Gastroesophageal sphincter (tissue), 4 donors: ENCODE measurements around the gene SIX4. TPM values are rescaled to one million over a fixed set of nuclear protein-coding genes. Genes with fewer than 3 reads are reported as not detected.

ENCODE experiments used
- ATAC-seq: fragments of 150-250 bp; one replicate; pipeline ENCODE4 v1.9.1; 2016; ENCODE audit warnings: mild to moderate bottlenecking, moderate library complexity
- H3K27ac ChIP-seq, 4 donors: fragments of 200-600 bp; sonication (generic) in 3 of 4; 1 replicate in 3 of 4; 2 replicates in 1 of 4; pipeline ENCODE4 v1.5.1; 2016 to 2019
- H3K27me3 ChIP-seq: fragments of 200-600 bp; sonication (generic); one replicate; pipeline ENCODE4 v1.5.1; 2019
- H3K36me3 ChIP-seq, 2 donors: fragments of 200-600 bp; sonication (generic); one replicate each; pipeline ENCODE4 v1.5.1; 2019; ENCODE audit warnings: control low read depth in 1 of 2
- H3K4me1 ChIP-seq, 3 donors: fragments of 200-600 bp; sonication (generic); 1 replicate in 2 of 3; 2 replicates in 1 of 3; pipeline ENCODE4 v1.5.1; 2016 to 2019; ENCODE audit warnings: control low read depth in 2 of 3
- H3K4me3 ChIP-seq, 2 donors: fragments of 200-600 bp; sonication (generic); one replicate each; pipeline ENCODE4 v1.5.1; 2019; ENCODE audit warnings: mild to moderate bottlenecking in 1 of 2, moderate library complexity in 1 of 2
- H3K9me3 ChIP-seq, 3 donors: fragments of 200-600 bp; sonication (generic); one replicate each; pipeline ENCODE4 v1.5.1; 2017 to 2019; ENCODE audit warnings: control low read depth in 2 of 3
- EP300 ChIP-seq: sonication (generic); formaldehyde crosslinking; IDR thresholded peaks from one replicate; pipeline ENCODE4 v1.6.1; 2017; ENCODE audit warnings: antibody characterized with exemption, mild to moderate bottlenecking
- POLR2A ChIP-seq, 2 donors: fragments of 450-650 bp; IDR thresholded peaks; one replicate each; pipeline ENCODE4 v1.6.1; 2017; ENCODE audit warnings: antibody characterized with exemption in 2 of 2, mild to moderate bottlenecking in 2 of 2, moderate library complexity in 1 of 2
- POLR2AphosphoS5 ChIP-seq: sonication (generic); formaldehyde crosslinking; IDR thresholded peaks from one replicate; pipeline ENCODE4 v1.6.1; 2017; ENCODE audit warnings: antibody characterized with exemption
- WGBS, 2 donors: methylation state at CpG; one replicate each; pipeline ENCODE4 v1.1.5; 2018; ENCODE audit warnings: low coverage in 1 of 2; 5-methylcytosine and 5-hydroxymethylcytosine counted together
- total RNA-seq, 4 donors: library from RNA; depleted of rRNA; stranded (reverse); fragments of >200 nt; gene quantifications; one replicate each; pipeline ENCODE4 v1.1.0, GENCODE V29; 2016
- TF ChIP-seq, protein P1 (sequence below), 4 experiments: fragments of 200-600 bp in 2 of 4; fragments of 450-650 bp in 2 of 4; sonication (generic) in 1 of 4; IDR thresholded peaks; one replicate each; pipeline ENCODE4 v1.5.1; 2017 to 2019; ENCODE audit warnings: antibody characterized with exemption in 4 of 4, mild to moderate bottlenecking in 2 of 4, moderate library complexity in 2 of 4

Gene SIX4
- total RNA-seq, 4 donors from 2014 or later: 1.6 to 2.4 (median 2.1) TPM

DNA sequence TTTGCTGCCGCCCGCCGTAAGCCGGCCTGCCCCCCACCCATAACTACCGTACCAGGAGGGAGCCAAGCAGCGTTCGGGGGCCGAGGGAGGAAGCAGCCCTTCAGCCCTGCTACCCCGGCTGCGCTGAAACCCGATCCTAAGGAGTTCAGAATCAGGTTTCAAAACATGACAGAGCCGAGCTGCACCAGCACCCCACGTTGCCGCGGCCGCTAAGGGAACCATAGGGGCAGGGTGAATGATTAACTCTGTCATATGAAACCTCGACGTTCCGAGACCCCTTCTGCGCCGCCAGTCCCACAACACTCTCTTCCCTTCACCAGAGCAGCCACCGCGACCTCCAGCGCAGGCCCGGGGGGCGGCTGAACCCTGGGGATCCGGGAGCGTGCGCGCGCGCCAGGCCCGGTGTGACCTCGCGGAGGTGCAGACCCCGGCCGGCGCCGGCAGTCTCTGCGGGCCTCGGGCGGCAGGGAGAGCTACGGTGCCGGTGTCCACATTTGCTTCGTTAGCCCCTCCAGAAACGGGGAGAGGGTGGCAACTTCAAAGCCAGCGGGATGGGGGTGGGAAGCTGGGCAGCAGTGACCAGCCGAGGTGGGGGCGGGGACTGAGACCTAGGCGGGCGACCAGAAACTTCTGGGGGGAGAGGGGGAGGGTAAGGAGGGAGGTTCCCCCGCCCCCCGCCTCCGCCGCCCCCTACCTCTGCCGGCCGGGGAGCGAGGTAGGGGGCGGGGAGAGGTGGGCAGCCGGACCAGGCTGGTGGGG is 1.6 kb downstream of the SIX4 start:
- H3K27me3 ChIP-seq: peaks cover 26% of the 10 kb centered on the region

DNA sequence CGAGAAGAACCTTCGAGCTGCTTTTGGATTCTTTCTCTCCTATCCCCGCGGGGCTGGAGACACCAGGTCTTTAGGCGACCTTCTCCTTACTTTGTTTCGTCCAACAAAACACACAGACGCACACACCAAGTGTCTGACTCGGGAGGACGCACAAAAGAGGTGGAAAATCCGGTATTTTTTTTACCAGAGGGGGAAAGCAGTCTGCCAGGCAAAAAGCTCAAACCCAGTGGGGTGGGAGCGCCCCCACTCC is 2.1 kb downstream of the SIX4 start:
- H3K9me3 ChIP-seq: no peaks in the 10 kb centered on the region
- WGBS, 2 donors: 0% methylated on average over 1 of the region's 11 CpGs; no CpG with 5 or more reads in 1 of the 2 donors
- no peak for TF ChIP-seq POLR2AphosphoS5
- H3K4me3 ChIP-seq: peak overlapping the region; percentile 53 to 75
- H3K27me3 ChIP-seq: peaks cover 26% of the 10 kb centered on the region
- no peaks in the 10 kb centered on the region for H3K36me3 ChIP-seq
- ATAC-seq: no peak
- peaks cover 0 to 37% (median 5%) of the 10 kb centered on the region in 3 donors for H3K4me1 ChIP-seq
- H3K27ac ChIP-seq: peak overlapping the region in 2 of 4 donors; percentile 79 to 80

More for the DNA sequence above, 1.6 kb downstream of the SIX4 start:
- H3K36me3 ChIP-seq: no peaks in the 10 kb centered on the region
- ATAC-seq: no peak
- H3K4me1 ChIP-seq: peaks cover 0 to 37% (median 5%) of the 10 kb centered on the region in 3 donors
- TF ChIP-seq POLR2A (IDR thresholded peaks at IDR 0.05): no peak
- no peak for TF ChIP-seq EP300
- no peak for TF ChIP-seq POLR2AphosphoS5
- TF ChIP-seq, protein P1, sequence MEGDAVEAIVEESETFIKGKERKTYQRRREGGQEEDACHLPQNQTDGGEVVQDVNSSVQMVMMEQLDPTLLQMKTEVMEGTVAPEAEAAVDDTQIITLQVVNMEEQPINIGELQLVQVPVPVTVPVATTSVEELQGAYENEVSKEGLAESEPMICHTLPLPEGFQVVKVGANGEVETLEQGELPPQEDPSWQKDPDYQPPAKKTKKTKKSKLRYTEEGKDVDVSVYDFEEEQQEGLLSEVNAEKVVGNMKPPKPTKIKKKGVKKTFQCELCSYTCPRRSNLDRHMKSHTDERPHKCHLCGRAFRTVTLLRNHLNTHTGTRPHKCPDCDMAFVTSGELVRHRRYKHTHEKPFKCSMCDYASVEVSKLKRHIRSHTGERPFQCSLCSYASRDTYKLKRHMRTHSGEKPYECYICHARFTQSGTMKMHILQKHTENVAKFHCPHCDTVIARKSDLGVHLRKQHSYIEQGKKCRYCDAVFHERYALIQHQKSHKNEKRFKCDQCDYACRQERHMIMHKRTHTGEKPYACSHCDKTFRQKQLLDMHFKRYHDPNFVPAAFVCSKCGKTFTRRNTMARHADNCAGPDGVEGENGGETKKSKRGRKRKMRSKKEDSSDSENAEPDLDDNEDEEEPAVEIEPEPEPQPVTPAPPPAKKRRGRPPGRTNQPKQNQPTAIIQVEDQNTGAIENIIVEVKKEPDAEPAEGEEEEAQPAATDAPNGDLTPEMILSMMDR (IDR thresholded peaks at IDR 0.05): no peak
- no peaks in the 10 kb centered on the region for H3K9me3 ChIP-seq
- peak overlapping the region in 2 of 4 donors; percentile 79 to 80 for H3K27ac ChIP-seq
- H3K4me3 ChIP-seq: peak overlapping the region; percentile 53 to 75
- WGBS, 2 donors: 2% methylated on average over 11 of the region's 60 CpGs; no CpG with 5 or more reads in 1 of the 2 donors

DNA sequence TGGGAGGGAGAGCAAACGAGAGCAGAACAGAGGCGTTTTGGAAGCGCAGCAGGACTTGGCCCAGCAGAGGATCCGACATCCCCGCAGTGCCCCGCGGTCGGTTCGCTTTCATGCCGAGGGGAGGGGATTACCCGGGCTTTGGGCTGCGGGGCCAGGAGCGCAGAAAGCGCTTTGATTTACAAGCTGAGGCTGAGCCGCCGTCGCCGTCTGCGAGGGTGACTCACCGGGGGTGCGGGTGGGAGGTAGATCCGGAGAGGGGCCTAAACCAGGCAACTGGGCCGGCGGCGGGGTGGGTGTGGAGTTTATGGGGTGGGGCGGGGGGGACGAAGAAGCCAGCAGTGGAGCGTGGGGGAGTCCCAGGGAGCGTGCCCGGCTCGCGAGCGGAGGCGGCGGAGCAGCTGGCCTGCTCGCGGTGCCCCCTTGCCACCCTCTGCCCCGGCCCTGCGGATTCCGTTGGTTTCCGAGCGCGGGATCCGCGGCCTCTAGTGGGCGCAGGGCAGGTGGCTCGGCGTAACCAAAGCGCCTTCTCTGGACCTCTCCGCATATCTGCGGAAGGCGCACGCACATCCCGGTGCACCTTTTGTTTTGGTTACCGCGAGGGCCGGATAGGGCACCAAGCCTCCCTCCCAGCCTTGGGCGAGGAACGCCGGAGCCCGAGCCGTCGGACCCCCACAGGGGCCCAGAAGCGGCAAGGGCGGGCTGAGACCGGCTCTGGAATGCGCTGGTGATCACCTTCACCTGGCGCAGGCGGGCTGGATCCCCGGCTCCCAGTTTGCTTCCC is 2.6 kb downstream of the SIX4 start:
- peak overlapping the region in 2 of 4 donors; percentile 79 to 80 for H3K27ac ChIP-seq
- 10% methylated on average over 11 of the region's 70 CpGs; no CpG with 5 or more reads in 1 of the 2 donors for WGBS, 2 donors

DNA sequence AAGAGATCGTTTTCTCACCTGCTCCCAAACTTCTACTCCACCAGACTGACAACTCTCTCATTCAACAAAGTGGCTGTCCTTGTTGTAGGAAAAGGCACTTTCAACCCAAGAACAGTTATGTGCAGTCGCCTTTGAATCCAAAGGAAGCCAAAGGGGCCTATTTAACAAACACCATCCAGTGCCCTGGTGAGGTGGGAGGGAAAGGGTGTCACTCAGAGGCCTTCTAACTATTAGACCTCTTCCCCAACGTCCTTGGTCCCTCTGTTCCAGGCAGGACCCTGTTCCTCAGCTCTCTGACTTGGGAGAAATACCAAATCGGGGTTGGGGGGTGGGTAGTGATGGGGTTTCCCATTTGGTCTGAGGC is 3.2 kb downstream of the SIX4 start:
- TF ChIP-seq POLR2A (IDR thresholded peaks at IDR 0.05) (no peak), POLR2AphosphoS5 (no peak), EP300 (no peak)
- TF ChIP-seq, protein P1 (IDR thresholded peaks at IDR 0.05): no peak
- WGBS, 2 donors: 66 to 100% methylated on average over 1 to 4 of the region's 4 CpGs
- peaks cover 0 to 37% (median 5%) of the 10 kb centered on the region in 3 donors for H3K4me1 ChIP-seq
- no peaks in the 10 kb centered on the region for H3K36me3 ChIP-seq
- H3K27me3 ChIP-seq: peaks cover 26% of the 10 kb centered on the region
- H3K4me3 ChIP-seq: peak overlapping the region; percentile 53 to 75
- H3K27ac ChIP-seq: peak overlapping the region in 1 of 4 donors; percentile 80
- ATAC-seq: no peak
- H3K9me3 ChIP-seq: no peaks in the 10 kb centered on the region

More for the DNA sequence above, 2.6 kb downstream of the SIX4 start:
- TF ChIP-seq POLR2A (IDR thresholded peaks at IDR 0.05): no peak
- TF ChIP-seq, protein P1 (IDR thresholded peaks at IDR 0.05): peak in 3 of 4 experiments; percentile 17 to 59 (median 32)
- peaks cover 26% of the 10 kb centered on the region for H3K27me3 ChIP-seq
- no peaks in the 10 kb centered on the region for H3K36me3 ChIP-seq
- H3K4me3 ChIP-seq: peak overlapping the region; percentile 53 to 75
- no peaks in the 10 kb centered on the region for H3K9me3 ChIP-seq
- peaks cover 0 to 37% (median 5%) of the 10 kb centered on the region in 3 donors for H3K4me1 ChIP-seq
- peak; percentile 17 for ATAC-seq

DNA sequence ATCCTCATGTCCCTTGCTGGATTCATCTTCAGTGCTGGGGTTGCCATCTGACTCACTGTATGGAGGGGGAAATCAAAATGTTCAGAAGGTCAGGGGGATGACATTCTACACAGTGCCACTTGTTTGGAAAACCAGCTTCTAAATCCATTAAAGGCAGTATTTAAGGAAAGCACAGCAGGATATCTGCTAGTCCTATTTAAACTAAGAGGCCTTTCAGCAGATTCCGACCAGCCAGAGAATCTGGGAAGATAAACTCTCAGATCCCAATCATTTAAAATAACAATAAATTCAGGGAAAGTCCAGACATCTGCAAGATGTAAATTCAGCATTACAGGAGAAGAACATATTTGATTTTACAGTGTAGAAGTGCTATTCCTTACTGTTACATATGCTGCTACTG is 3.8 kb downstream of the SIX4 start:
- no peak overlapping the region for H3K27ac ChIP-seq
- no peak for TF ChIP-seq POLR2AphosphoS5
- no peak for TF ChIP-seq EP300
- TF ChIP-seq POLR2A (IDR thresholded peaks at IDR 0.05): no peak
- TF ChIP-seq, protein P1 (IDR thresholded peaks at IDR 0.05): no peak
- peaks cover 0 to 37% (median 5%) of the 10 kb centered on the region in 3 donors for H3K4me1 ChIP-seq
- H3K27me3 ChIP-seq: peaks cover 26% of the 10 kb centered on the region
- ATAC-seq: no peak
- WGBS, 2 donors: 100% methylated on average over 1 of the region's 1 CpG
- no peaks in the 10 kb centered on the region for H3K36me3 ChIP-seq
- no peaks in the 10 kb centered on the region for H3K9me3 ChIP-seq
- H3K4me3 ChIP-seq: no peak overlapping the region
